Nephron progenitor cell (in vitro differentiated cells): Measurements from ENCODE around the gene NCL.
"Not testable (repeated sequence)": the region's sequence is repeated elsewhere in the genome, so short reads cannot be mapped to it uniquely, and the experiment has no call there.

Source experiments
- DNase-seq: peaks from one replicate; pipeline ENCODE4 v3.0.0; 2021
- H3K27ac Mint-ChIP-seq: 2 replicates; pipeline ENCODE4 v1.8.0; 2021; ENCODE audit warnings: mild to moderate bottlenecking, moderate library complexity, mixed read lengths
- H3K27me3 Mint-ChIP-seq: 2 replicates; pipeline ENCODE4 v1.8.0; 2021; ENCODE audit warnings: mild to moderate bottlenecking, low read depth, mixed read lengths; ENCODE audit not compliant: poor library complexity
- H3K36me3 Mint-ChIP-seq: 2 replicates; pipeline ENCODE4 v1.8.0; 2021; ENCODE audit warnings: low read depth, mixed read lengths
- H3K4me1 Mint-ChIP-seq: 2 replicates; pipeline ENCODE4 v1.8.0; 2021; ENCODE audit warnings: mixed read lengths
- H3K4me3 Mint-ChIP-seq: 2 replicates; pipeline ENCODE4 v1.8.0; 2021; ENCODE audit warnings: mild to moderate bottlenecking, moderate library complexity, mixed read lengths
- H3K9me3 Mint-ChIP-seq: 2 replicates; pipeline ENCODE4 v1.8.0; 2021; ENCODE audit warnings: mild to moderate bottlenecking, moderate library complexity, mixed read lengths
- TF ChIP-seq, protein P1 (sequence below): fragments of 200-600 bp; sonication (generic); IDR thresholded peaks from 2 replicates; pipeline ENCODE4 v1.5.0; 2021; ENCODE audit warnings: antibody characterized with exemption

NCL gene

DNA sequence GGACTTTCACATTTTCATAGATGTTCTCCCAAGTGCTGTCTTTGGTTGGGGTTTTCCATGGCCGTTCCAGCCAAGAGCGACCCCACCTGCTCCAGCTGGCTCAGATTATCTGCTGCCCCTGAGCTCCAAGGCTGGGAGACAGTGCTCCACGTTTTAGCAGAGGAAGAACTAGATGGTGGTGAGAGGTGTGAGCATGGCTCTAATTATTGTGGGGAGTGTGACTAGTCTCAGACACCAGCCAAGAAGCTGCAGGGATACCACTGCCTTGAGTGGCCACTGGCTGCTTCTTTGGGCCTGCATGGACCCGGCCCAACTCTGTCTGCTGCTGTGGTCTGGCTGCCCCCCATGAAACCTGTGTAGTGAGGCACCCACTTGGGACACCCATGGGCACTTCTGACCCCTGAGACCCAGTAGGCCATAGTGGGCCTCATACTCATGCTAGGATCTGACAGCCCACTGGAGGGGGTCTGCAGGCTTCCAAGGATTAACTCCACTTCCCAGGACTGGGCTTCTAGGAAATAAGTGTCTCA, 2.8 kb upstream of the NCL start:
- H3K36me3 Mint-ChIP-seq, result peaks cover 21% of the 10 kb centered on the region
- H3K4me1 Mint-ChIP-seq, result peaks cover 63% of the 10 kb centered on the region
- H3K4me3 Mint-ChIP-seq, result no peak overlapping the region
- no peak overlapping the region for H3K27ac Mint-ChIP-seq
- no peak for DNase-seq
- H3K9me3 Mint-ChIP-seq, result no peaks in the 10 kb centered on the region
- TF ChIP-seq, protein P1, sequence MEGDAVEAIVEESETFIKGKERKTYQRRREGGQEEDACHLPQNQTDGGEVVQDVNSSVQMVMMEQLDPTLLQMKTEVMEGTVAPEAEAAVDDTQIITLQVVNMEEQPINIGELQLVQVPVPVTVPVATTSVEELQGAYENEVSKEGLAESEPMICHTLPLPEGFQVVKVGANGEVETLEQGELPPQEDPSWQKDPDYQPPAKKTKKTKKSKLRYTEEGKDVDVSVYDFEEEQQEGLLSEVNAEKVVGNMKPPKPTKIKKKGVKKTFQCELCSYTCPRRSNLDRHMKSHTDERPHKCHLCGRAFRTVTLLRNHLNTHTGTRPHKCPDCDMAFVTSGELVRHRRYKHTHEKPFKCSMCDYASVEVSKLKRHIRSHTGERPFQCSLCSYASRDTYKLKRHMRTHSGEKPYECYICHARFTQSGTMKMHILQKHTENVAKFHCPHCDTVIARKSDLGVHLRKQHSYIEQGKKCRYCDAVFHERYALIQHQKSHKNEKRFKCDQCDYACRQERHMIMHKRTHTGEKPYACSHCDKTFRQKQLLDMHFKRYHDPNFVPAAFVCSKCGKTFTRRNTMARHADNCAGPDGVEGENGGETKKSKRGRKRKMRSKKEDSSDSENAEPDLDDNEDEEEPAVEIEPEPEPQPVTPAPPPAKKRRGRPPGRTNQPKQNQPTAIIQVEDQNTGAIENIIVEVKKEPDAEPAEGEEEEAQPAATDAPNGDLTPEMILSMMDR, result no peak
- H3K27me3 Mint-ChIP-seq, result peaks cover 5% of the 10 kb centered on the region

DNA sequence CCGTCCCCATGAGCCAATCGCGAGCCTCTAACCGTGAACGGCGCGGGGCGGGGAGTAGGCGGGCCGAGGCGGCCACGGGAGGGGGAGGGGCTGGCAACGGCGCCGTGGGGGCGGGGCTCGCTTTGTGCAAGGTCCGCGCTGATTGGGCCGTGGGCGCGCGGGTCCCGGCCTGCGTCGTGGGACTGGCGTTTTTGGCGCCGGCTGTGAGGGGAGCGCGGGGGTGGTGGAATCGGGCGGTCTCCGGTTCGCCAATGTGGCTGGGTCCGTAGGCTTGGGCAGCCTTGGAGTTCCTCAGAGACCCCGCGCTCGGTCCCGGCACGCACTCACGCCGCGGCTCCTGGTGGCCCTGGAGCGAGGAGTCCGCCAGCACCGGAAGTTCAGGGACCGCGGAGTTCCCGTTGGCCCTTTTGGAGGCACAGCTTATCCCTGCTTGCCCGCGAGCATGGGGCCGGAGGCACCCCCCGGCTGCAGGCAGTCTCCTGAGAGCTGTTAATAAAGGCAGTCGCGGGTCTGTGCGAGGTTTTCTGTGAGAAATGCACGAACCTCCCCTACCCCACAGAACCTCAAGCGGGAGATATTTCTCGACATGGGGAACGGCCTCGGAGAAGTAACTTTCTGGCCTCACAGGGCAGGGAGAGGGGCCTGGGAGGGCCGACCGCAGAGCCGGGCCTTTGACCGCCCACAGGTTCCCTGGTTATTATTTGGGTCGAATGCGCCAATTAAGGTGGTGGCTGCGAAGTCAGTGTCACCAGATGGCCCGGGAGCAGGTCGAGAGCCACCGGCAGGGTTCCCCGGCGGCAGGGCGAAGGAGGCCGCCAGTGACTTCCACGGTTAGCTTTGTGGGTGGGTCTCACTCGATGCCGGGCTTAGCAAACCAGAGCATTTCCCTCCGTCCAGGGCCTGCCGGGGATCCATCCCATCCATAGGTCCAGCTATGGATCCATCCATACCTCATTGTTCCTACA, 574 bp upstream of the NCL start:
- Mint-ChIP-seq H3K4me3 (peak overlapping the region; percentile 97), H3K36me3 (peaks cover 42% of the 10 kb centered on the region), H3K9me3 (no peaks in the 10 kb centered on the region), H3K4me1 (peaks cover 77% of the 10 kb centered on the region), H3K27me3 (no peaks in the 10 kb centered on the region), H3K27ac (peak overlapping the region; percentile 100)
- TF ChIP-seq, protein P1, result no peak
- DNase-seq, result peak; percentile 99

DNA sequence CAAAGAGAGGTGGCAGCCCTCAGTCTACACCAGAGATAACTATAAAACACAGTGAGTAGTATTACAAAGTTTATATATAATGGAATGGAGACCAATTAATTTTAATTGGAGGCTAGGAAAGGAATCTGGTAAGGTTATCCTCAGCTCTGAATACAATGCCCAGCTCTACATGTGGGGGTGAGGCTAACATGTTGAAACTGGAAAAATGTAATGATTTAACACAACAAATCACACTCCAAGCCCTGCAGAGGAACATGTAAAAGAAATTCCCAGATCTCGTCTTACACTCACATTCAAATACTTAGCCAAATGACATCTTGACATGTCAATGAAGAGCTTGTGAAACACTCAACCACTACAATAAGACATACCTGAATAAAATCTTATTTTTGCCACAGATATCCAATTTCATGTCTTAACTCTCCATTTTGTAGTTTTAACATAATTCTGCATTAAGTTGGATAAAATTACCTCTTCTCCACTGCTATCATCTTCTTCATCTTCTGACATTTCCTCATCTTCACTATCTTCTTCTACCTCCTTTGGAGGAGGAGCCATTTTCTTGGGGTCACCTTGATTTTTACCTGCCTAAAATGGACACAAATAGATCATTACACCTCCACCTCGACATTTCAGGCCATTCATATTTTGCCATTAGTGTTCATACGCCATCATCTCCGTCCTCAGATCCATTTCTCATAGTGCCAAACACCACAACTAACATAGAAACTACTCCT, 1.4 kb downstream of the NCL start:
- DNase-seq, result no peak
- H3K27ac Mint-ChIP-seq, result peak overlapping the region; percentile 100
- peaks cover 57% of the 10 kb centered on the region for H3K36me3 Mint-ChIP-seq
- no peaks in the 10 kb centered on the region for H3K9me3 Mint-ChIP-seq
- TF ChIP-seq, protein P1, result no peak
- H3K27me3 Mint-ChIP-seq, result no peaks in the 10 kb centered on the region
- peaks cover 67% of the 10 kb centered on the region for H3K4me1 Mint-ChIP-seq
- H3K4me3 Mint-ChIP-seq, result peak overlapping the region; percentile 97

DNA sequence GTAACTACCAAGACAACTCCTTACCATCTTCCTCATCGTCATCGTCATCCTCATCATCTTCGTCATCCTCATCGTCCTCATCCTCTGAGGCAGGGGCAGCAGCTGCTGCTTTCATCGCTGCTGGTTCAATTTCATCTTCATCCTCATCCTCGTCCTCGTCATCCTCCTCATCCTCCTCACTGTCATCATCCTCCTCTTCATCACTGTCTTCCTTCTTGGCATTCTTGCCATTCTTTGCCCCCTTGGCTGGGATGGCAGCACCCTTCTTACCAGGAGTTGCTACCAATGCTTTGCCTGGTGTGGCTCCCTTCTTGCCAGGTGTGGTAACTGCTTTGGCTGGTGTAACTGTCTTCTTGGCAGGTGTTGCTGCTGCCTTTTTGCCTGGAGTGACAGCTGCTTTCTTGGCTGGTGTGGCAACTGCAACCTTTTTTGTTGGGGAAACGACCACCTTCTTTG, 2.7 kb downstream of the NCL start:
- no peak for DNase-seq
- H3K4me3 Mint-ChIP-seq, result peak overlapping the region; percentile 97
- no peaks in the 10 kb centered on the region for H3K9me3 Mint-ChIP-seq
- TF ChIP-seq, protein P1, result no peak
- peak overlapping the region; percentile 73 for H3K27ac Mint-ChIP-seq
- peaks cover 71% of the 10 kb centered on the region for H3K36me3 Mint-ChIP-seq
- no peaks in the 10 kb centered on the region for H3K27me3 Mint-ChIP-seq
- H3K4me1 Mint-ChIP-seq, result peaks cover 60% of the 10 kb centered on the region

DNA sequence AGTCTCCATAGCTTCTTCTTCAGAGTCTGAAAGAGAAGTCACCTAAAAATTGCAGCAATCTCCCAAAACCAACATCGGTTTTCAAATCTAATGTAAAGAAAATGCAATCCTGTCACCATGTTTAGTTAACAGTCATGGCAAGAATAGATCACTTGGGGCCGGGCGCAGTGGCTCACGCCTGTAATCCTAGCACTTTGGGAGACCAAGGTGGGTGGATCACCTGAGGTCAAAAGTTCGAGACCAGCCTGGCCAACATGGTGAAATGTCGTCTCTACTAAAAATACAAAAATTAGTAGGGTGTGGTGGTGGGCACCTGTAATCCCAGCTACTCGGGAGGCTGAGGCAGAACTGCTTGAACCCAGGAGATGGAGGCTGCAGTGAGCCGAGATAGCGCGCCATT, 3.4 kb downstream of the NCL start:
- H3K4me3 Mint-ChIP-seq, result peak overlapping the region; percentile 29
- H3K27ac Mint-ChIP-seq, result peak overlapping the region; percentile 72
- DNase-seq, result not testable (repeated sequence)

More for the DNA sequence above, 3.4 kb downstream of the NCL start:
- Mint-ChIP-seq H3K36me3 (peaks cover 78% of the 10 kb centered on the region), H3K4me1 (peaks cover 53% of the 10 kb centered on the region)
- not testable (repeated sequence) for H3K27me3 Mint-ChIP-seq, H3K9me3 Mint-ChIP-seq
